Measurements from ENCODE around the gene C10orf53.
"Not testable (repeated sequence)": the region's sequence is repeated elsewhere in the genome, so short reads cannot be mapped to it uniquely, and the experiment has no call there.

Gene C10orf53

GRCh38 chr10:49686651-49687050, 7.2 kb downstream of the C10orf53 start:
- DNase-seq (ENCODE audit: low read depth in 2 of 2, low spot score in 1 of 2), result no peak

- DNase-seq (ENCODE audit: low read depth in 2 of 2, low spot score in 1 of 2), result no peak
Measured at GRCh38 chr10:49688261-49688846, 8.9 kb downstream of the C10orf53 start.

- DNase-seq (ENCODE audit: low read depth in 2 of 2, low spot score in 1 of 2), result no peak
Measured at GRCh38 chr10:49688920-49689319, 9.5 kb downstream of the C10orf53 start.

GRCh38 chr10:49689882-49690510, 10.5 kb downstream of the C10orf53 start:
- DNase-seq (ENCODE audit: low read depth in 2 of 2, low spot score in 1 of 2), result no peak

GRCh38 chr10:49690698-49691356, 11.4 kb downstream of the C10orf53 start:
- no peak for DNase-seq (ENCODE audit: low read depth in 2 of 2, low spot score in 1 of 2)

GRCh38 chr10:49691588-49691987, 12.1 kb downstream of the C10orf53 start:
- no peak for DNase-seq (ENCODE audit: low read depth in 2 of 2, low spot score in 1 of 2)

- DNase-seq (ENCODE audit: low read depth in 2 of 2, low spot score in 1 of 2), result no peak
Measured at GRCh38 chr10:49694466-49694865, 15.0 kb downstream of the C10orf53 start.

- no peak for DNase-seq (ENCODE audit: low read depth in 2 of 2, low spot score in 1 of 2)
Measured at GRCh38 chr10:49696311-49696710, 16.9 kb downstream of the C10orf53 start.

GRCh38 chr10:49698679-49699078, 19.2 kb downstream of the C10orf53 start:
- DNase-seq (ENCODE audit: low read depth in 2 of 2, low spot score in 1 of 2), result no peak

GRCh38 chr10:49700211-49700610, 20.8 kb downstream of the C10orf53 start:
- no peak for DNase-seq (ENCODE audit: low read depth in 2 of 2, low spot score in 1 of 2)

GRCh38 chr10:49700997-49701396, 21.5 kb downstream of the C10orf53 start:
- DNase-seq (ENCODE audit: low read depth in 2 of 2, low spot score in 1 of 2), result no peak

GRCh38 chr10:49707585-49707984, 28.1 kb downstream of the C10orf53 start:
- no peak for DNase-seq (ENCODE audit: low read depth in 2 of 2, low spot score in 1 of 2)

GRCh38 chr10:49709934-49710333, 30.5 kb downstream of the C10orf53 start:
- DNase-seq (ENCODE audit: low read depth in 2 of 2, low spot score in 1 of 2), result no peak

- no peak for DNase-seq (ENCODE audit: low read depth in 2 of 2, low spot score in 1 of 2)
Measured at GRCh38 chr10:49710966-49711365, 31.5 kb downstream of the C10orf53 start.

GRCh38 chr10:49711481-49711880, 32.0 kb downstream of the C10orf53 start:
- no peak for DNase-seq (ENCODE audit: low read depth in 2 of 2, low spot score in 1 of 2)

- no peak for DNase-seq (ENCODE audit: low read depth in 2 of 2, low spot score in 1 of 2)
Measured at GRCh38 chr10:49713266-49713665, 33.8 kb downstream of the C10orf53 start.

GRCh38 chr10:49715157-49715556, 35.7 kb downstream of the C10orf53 start:
- not testable (repeated sequence) for DNase-seq (ENCODE audit: low read depth in 2 of 2, low spot score in 1 of 2)

GRCh38 chr10:49726593-49726992, 47.1 kb downstream of the C10orf53 start:
- no peak for DNase-seq (ENCODE audit: low read depth in 2 of 2, low spot score in 1 of 2)

- DNase-seq (ENCODE audit: low read depth in 2 of 2, low spot score in 1 of 2), result no peak
Measured at GRCh38 chr10:49733866-49734265, 54.4 kb downstream of the C10orf53 start.

GRCh38 chr10:49734676-49735075, 55.2 kb downstream of the C10orf53 start:
- no peak for DNase-seq (ENCODE audit: low read depth in 2 of 2, low spot score in 1 of 2)

- DNase-seq (ENCODE audit: low read depth in 2 of 2, low spot score in 1 of 2), result no peak
Measured at GRCh38 chr10:49735161-49735560, 55.7 kb downstream of the C10orf53 start.

GRCh38 chr10:49735848-49736563, 56.6 kb downstream of the C10orf53 start:
- no peak for DNase-seq (ENCODE audit: low read depth in 2 of 2, low spot score in 1 of 2)

Measured in stimulated activated CD8-positive, alpha-beta memory T cell treated with anti-CD3 and anti-CD28 coated beads, Interleukin-4, amount 100 ng/mL, for 4 hours (primary cell).